Smooth muscle cell (in vitro differentiated cells): Measurements from ENCODE around the gene PCDHB10. TPM values are rescaled to one million over a fixed set of nuclear protein-coding genes. Genes with fewer than 3 reads are reported as not detected.
"Not testable (repeated sequence)": the region's sequence is repeated elsewhere in the genome, so short reads cannot be mapped to it uniquely, and the experiment has no call there.

Experiments used
- DNase-seq: peaks from one replicate; lab custom pipeline; 2025; ENCODE audit not compliant: unreplicated experiment; lab: John Stamatoyannopoulos, UW
- H2AFZ ChIP-seq: fragments of 200-600 bp; sonication (generic); 2 replicates; pipeline ENCODE4 v1.6.0; 2016; ENCODE audit warnings: antibody characterized with exemption, low read depth, mild to moderate bottlenecking
- H3F3A ChIP-seq: fragments of 200-600 bp; sonication (generic); 2 replicates; pipeline ENCODE4 v1.6.0; 2017; ENCODE audit warnings: antibody characterized with exemption, low read depth
- H3K27ac ChIP-seq: fragments of 200-600 bp; sonication (generic); 2 replicates; pipeline ENCODE4 v1.5.1; 2016; ENCODE audit warnings: low read depth, mild to moderate bottlenecking
- H3K27me3 ChIP-seq: fragments of 200-600 bp; sonication (generic); 2 replicates; pipeline ENCODE4 v1.6.1; 2016; ENCODE audit warnings: low read depth, mild to moderate bottlenecking
- H3K36me3 ChIP-seq: fragments of 200-600 bp; sonication (generic); 2 replicates; pipeline ENCODE4 v1.5.1; 2016; ENCODE audit warnings: low read depth
- H3K4me1 ChIP-seq: fragments of 200-600 bp; sonication (generic); 2 replicates; pipeline ENCODE4 v1.5.1; 2016; ENCODE audit warnings: low read depth
- H3K4me2 ChIP-seq: fragments of 200-600 bp; sonication (generic); 2 replicates; pipeline ENCODE4 v1.6.0; 2016; ENCODE audit warnings: mild to moderate bottlenecking
- H3K4me3 ChIP-seq: fragments of 200-600 bp; sonication (generic); 2 replicates; pipeline ENCODE4 v1.5.1; 2016; ENCODE audit warnings: mild to moderate bottlenecking
- H3K79me2 ChIP-seq: fragments of 200-600 bp; sonication (generic); 2 replicates; pipeline ENCODE4 v1.6.0; 2016; ENCODE audit warnings: low read depth, mild to moderate bottlenecking
- H3K9ac ChIP-seq: fragments of 200-600 bp; sonication (generic); 2 replicates; pipeline ENCODE4 v1.6.0; 2016; ENCODE audit warnings: low read depth
- H3K9me3 ChIP-seq: fragments of 200-600 bp; sonication (generic); replicated peaks from 2 replicates; pipeline ENCODE4 v1.5.1; 2016; ENCODE audit warnings: low read depth
- H4K20me1 ChIP-seq: fragments of 200-600 bp; sonication (generic); 2 replicates; pipeline ENCODE4 v1.6.0; 2016; ENCODE audit warnings: low read depth
- CTCF ChIP-seq: fragments of 200-600 bp; sonication (generic); IDR thresholded peaks from 2 replicates; pipeline ENCODE4 v1.5.1; 2017; ENCODE audit warnings: borderline replicate concordance, mild to moderate bottlenecking, antibody characterized with exemption; ENCODE audit not compliant: insufficient read depth, poor library complexity, severe bottlenecking
- WGBS: methylation state at CpG from one replicate; pipeline ENCODE4 v1.1.7; 2016; ENCODE audit warnings: low lambda C conversion rate; 5-methylcytosine and 5-hydroxymethylcytosine counted together
- polyA plus RNA-seq: library from polyadenylated mRNA; unstranded; fragments of >200 nt; fragmentation: Nextera tagmentation; extraction: Ambion mirVana; gene quantifications from 2 replicates; pipeline ENCODE4 v1.2.1, GENCODE V29; 2016
- total RNA-seq: library from RNA; depleted of rRNA; stranded (reverse); fragments of >200 nt; gene quantifications from 2 replicates; pipeline ENCODE4 v1.2.3, GENCODE V29; 2014

PCDHB10 gene
- total and polyA plus RNA-seq, 2 experiments from 2014 or later: 3.3 to 6.4 TPM

- TF ChIP-seq CTCF: peak; percentile 25
- Histone ChIP-seq H3K9ac (no peak within 1 kb of the TSS), H3F3A (no peaks in the 10 kb centered on the region), H3K9me3 (peaks cover 3% of the 10 kb centered on the region), H3K4me3 (peak within 1 kb of the TSS; percentile 34), H3K4me1 (peaks cover 8% of the 10 kb centered on the region), H2AFZ (peak within 1 kb of the TSS; percentile 24), H3K36me3 (no peaks in the 10 kb centered on the region), H3K4me2 (peak within 1 kb of the TSS; percentile 74), H3K27me3 (no peaks in the 10 kb centered on the region), H3K79me2 (no peaks in the 10 kb centered on the region), H3K27ac (no peak within 1 kb of the TSS), H4K20me1 (no peaks in the 10 kb centered on the region)
- 47% methylated on average over 15 of the region's 15 CpGs for WGBS
- no peak for DNase-seq
These were observed 31.1 kb downstream of the PCDHB10 start, which contains the start of gene PCDHB14 for GRCh38 chr5:141223112-141223783. TSS of gene PCDHB14 (plus strand) at chr5:141223343. CDS start at chr5:141223506, 163 bp downstream.

GRCh38 chr5:141224844-141225243, 32.7 kb downstream of the PCDHB10 start:
- H2AFZ ChIP-seq, H3K4me1 ChIP-seq, H4K20me1 ChIP-seq, H3K27ac ChIP-seq, H3K27me3 ChIP-seq, H3K4me3 ChIP-seq, H3K9me3 ChIP-seq, H3F3A ChIP-seq, H3K36me3 ChIP-seq, H3K4me2 ChIP-seq, H3K9ac ChIP-seq, H3K79me2 ChIP-seq, DNase-seq: not testable (repeated sequence)
- 95% methylated on average over 28 of the region's 40 CpGs for WGBS

- not testable (repeated sequence) for H3K36me3 ChIP-seq, DNase-seq, H3K27ac ChIP-seq, H3K27me3 ChIP-seq, H3K79me2 ChIP-seq, H2AFZ ChIP-seq, H3K4me3 ChIP-seq, H3K9me3 ChIP-seq, H3F3A ChIP-seq, H4K20me1 ChIP-seq, H3K4me2 ChIP-seq, H3K9ac ChIP-seq, H3K4me1 ChIP-seq
- 98% methylated on average over 21 of the region's 30 CpGs for WGBS
These were observed 33.3 kb downstream of the PCDHB10 start for GRCh38 chr5:141225421-141225820.

- no peak overlapping the region for H2AFZ ChIP-seq
- WGBS: 79% methylated on average over 15 of the region's 15 CpGs
- no peaks in the 10 kb centered on the region for H3K4me1 ChIP-seq
- no peak overlapping the region for H3K27ac ChIP-seq
- H3K4me2 ChIP-seq: no peak overlapping the region
- no peak overlapping the region for H3K4me3 ChIP-seq
- peaks cover 41% of the 10 kb centered on the region for H3K9me3 ChIP-seq
- H3K36me3 ChIP-seq: no peaks in the 10 kb centered on the region
- H3K27me3 ChIP-seq: no peaks in the 10 kb centered on the region
- no peaks in the 10 kb centered on the region for H3F3A ChIP-seq
- TF ChIP-seq CTCF: no peak
- no peak for DNase-seq
- H4K20me1 ChIP-seq: no peaks in the 10 kb centered on the region
- H3K9ac ChIP-seq: no peak overlapping the region
- H3K79me2 ChIP-seq: no peaks in the 10 kb centered on the region
These were observed 42.0 kb downstream of the PCDHB10 start for GRCh38 chr5:141234109-141234667.

- H3K27ac ChIP-seq, H3K27me3 ChIP-seq: not testable (repeated sequence)
- 98% methylated on average over 30 of the region's 40 CpGs for WGBS
These were observed 43.8 kb downstream of the PCDHB10 start for GRCh38 chr5:141235922-141236321.

More at GRCh38 chr5:141235922-141236321, 43.8 kb downstream of the PCDHB10 start:
- H3K9ac ChIP-seq, H3K4me3 ChIP-seq, H3K79me2 ChIP-seq, H2AFZ ChIP-seq, H3K4me1 ChIP-seq, H3K4me2 ChIP-seq, DNase-seq, H3F3A ChIP-seq, H4K20me1 ChIP-seq, H3K36me3 ChIP-seq: not testable (repeated sequence)
- peaks cover 42% of the 10 kb centered on the region for H3K9me3 ChIP-seq
